ENCODE results near the gene GALNT13.

The GALNT13 gene

DNA sequence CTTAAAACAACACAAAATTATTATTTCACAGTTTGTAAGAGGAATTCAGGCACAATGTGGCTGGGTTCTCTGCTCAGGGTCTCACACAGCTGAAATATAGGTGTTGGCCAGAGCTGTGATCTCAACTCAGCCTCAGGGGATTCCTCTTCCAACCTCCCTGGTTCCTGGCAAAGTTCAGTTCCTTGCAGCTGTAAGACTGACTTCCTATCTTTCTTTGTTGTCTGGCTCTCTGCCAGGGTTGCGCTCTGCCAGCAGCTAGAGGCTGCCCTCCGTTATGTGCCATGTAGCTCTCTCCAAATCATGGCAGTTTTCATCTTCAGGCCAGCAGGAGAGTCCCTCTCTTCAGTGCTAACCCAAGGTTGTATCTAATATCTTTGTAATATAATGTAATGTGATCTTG is 554.3 kb downstream of the GALNT13 start:
- no peak overlapping the region for H3K4me3 ChIP-seq (IDR thresholded peaks at IDR 0.05; ENCODE audit: insufficient read depth, low read depth, low read length)
- no peak overlapping the region for H3K9ac ChIP-seq
- H3K36me3 ChIP-seq (ENCODE audit: insufficient read depth), result no peaks in the 10 kb centered on the region
- no peak overlapping the region for H3K27ac ChIP-seq
- no peaks in the 10 kb centered on the region for H4K20me1 ChIP-seq (ENCODE audit: insufficient read depth)
- no peak overlapping the region for H2AFZ ChIP-seq (ENCODE audit: low read depth)
- TF ChIP-seq, protein P1, sequence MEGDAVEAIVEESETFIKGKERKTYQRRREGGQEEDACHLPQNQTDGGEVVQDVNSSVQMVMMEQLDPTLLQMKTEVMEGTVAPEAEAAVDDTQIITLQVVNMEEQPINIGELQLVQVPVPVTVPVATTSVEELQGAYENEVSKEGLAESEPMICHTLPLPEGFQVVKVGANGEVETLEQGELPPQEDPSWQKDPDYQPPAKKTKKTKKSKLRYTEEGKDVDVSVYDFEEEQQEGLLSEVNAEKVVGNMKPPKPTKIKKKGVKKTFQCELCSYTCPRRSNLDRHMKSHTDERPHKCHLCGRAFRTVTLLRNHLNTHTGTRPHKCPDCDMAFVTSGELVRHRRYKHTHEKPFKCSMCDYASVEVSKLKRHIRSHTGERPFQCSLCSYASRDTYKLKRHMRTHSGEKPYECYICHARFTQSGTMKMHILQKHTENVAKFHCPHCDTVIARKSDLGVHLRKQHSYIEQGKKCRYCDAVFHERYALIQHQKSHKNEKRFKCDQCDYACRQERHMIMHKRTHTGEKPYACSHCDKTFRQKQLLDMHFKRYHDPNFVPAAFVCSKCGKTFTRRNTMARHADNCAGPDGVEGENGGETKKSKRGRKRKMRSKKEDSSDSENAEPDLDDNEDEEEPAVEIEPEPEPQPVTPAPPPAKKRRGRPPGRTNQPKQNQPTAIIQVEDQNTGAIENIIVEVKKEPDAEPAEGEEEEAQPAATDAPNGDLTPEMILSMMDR (conservative IDR thresholded peaks at IDR 0.05; ENCODE audit: low read depth, low read length), result no peak
- H3K79me2 ChIP-seq (ENCODE audit: insufficient read depth, low read depth), result no peaks in the 10 kb centered on the region
- no peaks in the 10 kb centered on the region for H3K27me3 ChIP-seq (ENCODE audit: insufficient read depth, low read depth)
- no peak overlapping the region for H3K4me2 ChIP-seq
- no peaks in the 10 kb centered on the region for H3K4me1 ChIP-seq (ENCODE audit: low read depth, poor library complexity, severe bottlenecking)

GRCh38 chr2:154427453-154427852 is 555.7 kb downstream of the GALNT13 start:
- Histone ChIP-seq H3K27ac (no peak overlapping the region), H3K27me3 (ENCODE audit: insufficient read depth, low read depth) (no peaks in the 10 kb centered on the region), H2AFZ (ENCODE audit: low read depth) (no peak overlapping the region), H3K4me2 (no peak overlapping the region), H3K4me3 (IDR thresholded peaks at IDR 0.05; ENCODE audit: insufficient read depth, low read depth, low read length) (no peak overlapping the region), H3K4me1 (ENCODE audit: low read depth, poor library complexity, severe bottlenecking) (no peaks in the 10 kb centered on the region), H3K9ac (no peak overlapping the region), H4K20me1 (ENCODE audit: insufficient read depth) (no peaks in the 10 kb centered on the region), H3K79me2 (ENCODE audit: insufficient read depth, low read depth) (no peaks in the 10 kb centered on the region), H3K36me3 (ENCODE audit: insufficient read depth) (no peaks in the 10 kb centered on the region)
- TF ChIP-seq, protein P1 (conservative IDR thresholded peaks at IDR 0.05; ENCODE audit: low read depth, low read length), result no peak

GRCh38 chr2:154428022-154428421 is 556.3 kb downstream of the GALNT13 start:
- H3K27ac ChIP-seq, result no peak overlapping the region
- no peak overlapping the region for H2AFZ ChIP-seq (ENCODE audit: low read depth)
- no peaks in the 10 kb centered on the region for H4K20me1 ChIP-seq (ENCODE audit: insufficient read depth)
- TF ChIP-seq, protein P1 (conservative IDR thresholded peaks at IDR 0.05; ENCODE audit: low read depth, low read length), result no peak
- no peaks in the 10 kb centered on the region for H3K27me3 ChIP-seq (ENCODE audit: insufficient read depth, low read depth)
- H3K79me2 ChIP-seq (ENCODE audit: insufficient read depth, low read depth), result no peaks in the 10 kb centered on the region
- H3K4me2 ChIP-seq, result no peak overlapping the region
- H3K4me3 ChIP-seq (IDR thresholded peaks at IDR 0.05; ENCODE audit: insufficient read depth, low read depth, low read length), result no peak overlapping the region
- H3K4me1 ChIP-seq (ENCODE audit: low read depth, poor library complexity, severe bottlenecking), result no peaks in the 10 kb centered on the region
- H3K36me3 ChIP-seq (ENCODE audit: insufficient read depth), result no peaks in the 10 kb centered on the region
- H3K9ac ChIP-seq, result no peak overlapping the region

- no peaks in the 10 kb centered on the region for H3K4me1 ChIP-seq (ENCODE audit: low read depth, poor library complexity, severe bottlenecking)
- no peak overlapping the region for H3K9ac ChIP-seq
- H3K79me2 ChIP-seq (ENCODE audit: insufficient read depth, low read depth), result no peaks in the 10 kb centered on the region
- TF ChIP-seq, protein P1 (conservative IDR thresholded peaks at IDR 0.05; ENCODE audit: low read depth, low read length), result no peak
- H3K4me2 ChIP-seq, result no peak overlapping the region
- no peaks in the 10 kb centered on the region for H3K27me3 ChIP-seq (ENCODE audit: insufficient read depth, low read depth)
- H4K20me1 ChIP-seq (ENCODE audit: insufficient read depth), result no peaks in the 10 kb centered on the region
- H3K27ac ChIP-seq, result no peak overlapping the region
- H3K36me3 ChIP-seq (ENCODE audit: insufficient read depth), result no peaks in the 10 kb centered on the region
- H3K4me3 ChIP-seq (IDR thresholded peaks at IDR 0.05; ENCODE audit: insufficient read depth, low read depth, low read length), result no peak overlapping the region
- H2AFZ ChIP-seq (ENCODE audit: low read depth), result no peak overlapping the region
Measured at GRCh38 chr2:154433010-154433409, 561.3 kb downstream of the GALNT13 start.
